Endothelial cell of umbilical vein (primary cell): ENCODE measurements around the gene TPCN2. TPM values are rescaled to one million over a fixed set of nuclear protein-coding genes. Genes with fewer than 3 reads are reported as not detected.

Source experiments
- BruUV-seq: library from RNA; stranded (reverse); fragments of 400-500 nt; replicated peaks from 2 replicates; lab custom pipeline; 2021; lab: Mats Ljungman, UMichigan
- CTCF ChIA-PET: fragments of 300-600, 350-600 bp; sonication (Branson Sonifier 250); formaldehyde crosslinking; loops from one replicate; lab custom pipeline; 2021; ENCODE audit warnings: antibody characterized with exemption, inconsistent platforms; lab: Charles Lee
- POLR2A ChIA-PET: fragments of 300-600, 350-600 bp; sonication (Branson Sonifier 250); formaldehyde crosslinking; loops from one replicate; lab custom pipeline; 2021; ENCODE audit warnings: antibody characterized with exemption, inconsistent platforms; lab: Charles Lee
- DNase-seq: peaks from one replicate; pipeline ENCODE4 v3.0.0-alpha.2; 2011; ENCODE audit warnings: low read depth, low spot score
- FAIRE-seq: peaks from 2 replicates; lab custom pipeline; 2011; peaks lifted over from hg19 to GRCh38; lab: Jason Lieb, UNC
- H2AFZ ChIP-seq: 2 replicates; pipeline ENCODE4 v1.6.0; 2012; ENCODE audit warnings: low read depth, low read length, control low read depth, inconsistent platforms
- H3K27ac ChIP-seq: 2 replicates; pipeline ENCODE4 v1.5.1; 2011; ENCODE audit warnings: low read depth, mild to moderate bottlenecking, control low read depth, low read length, moderate library complexity; ENCODE audit not compliant: insufficient read depth
- H3K27me3 ChIP-seq, 2 experiments: 2 replicates each; pipeline versions ENCODE4 v1.6.0 to v1.6.1; 2011; ENCODE audit warnings: low read length in 2 of 2, mixed read lengths in 1 of 2; ENCODE audit not compliant: control insufficient read depth in 2 of 2, insufficient read depth in 2 of 2
- H3K36me3 ChIP-seq, 2 experiments: 2 replicates in 1 of 2; 3 replicates in 1 of 2; pipeline ENCODE4 v1.5.1; 2011; ENCODE audit warnings: low read length in 2 of 2, mild to moderate bottlenecking in 1 of 2, moderate library complexity in 1 of 2; ENCODE audit not compliant: control insufficient read depth in 2 of 2, insufficient read depth in 2 of 2; ENCODE audit errors: extremely low read depth in 1 of 2
- H3K4me1 ChIP-seq: 3 replicates; pipeline ENCODE4 v1.5.1; 2011; ENCODE audit warnings: mild to moderate bottlenecking, low read length; ENCODE audit not compliant: control insufficient read depth, insufficient read depth; ENCODE audit errors: extremely low read depth
- H3K4me2 ChIP-seq: 2 replicates; pipeline ENCODE4 v1.6.1; 2011; ENCODE audit warnings: low read length, control low read depth, mixed read lengths; ENCODE audit not compliant: insufficient read depth
- H3K4me3 ChIP-seq, 3 experiments: fragments of 200-600 bp in 1 of 3; sonication (generic), shearing (Covaris generic) in 1 of 3; replicated peaks in 1 of 3; 2 replicates each; pipeline ENCODE4 v1.5.1; 2011 to 2016; ENCODE audit warnings: control low read depth in 3 of 3, low read length in 3 of 3, mild to moderate bottlenecking in 2 of 3, inconsistent platforms in 1 of 3, low read depth in 1 of 3, moderate library complexity in 1 of 3; ENCODE audit not compliant: insufficient read depth in 1 of 3
- H3K79me2 ChIP-seq: 2 replicates; pipeline ENCODE4 v1.6.0; 2012; ENCODE audit warnings: low read length, inconsistent platforms; ENCODE audit not compliant: control insufficient read depth, insufficient read depth
- H3K9ac ChIP-seq: replicated peaks from 2 replicates; pipeline ENCODE3; 2011; ENCODE audit warnings: low read length, control low read depth; ENCODE audit not compliant: insufficient read depth; ENCODE audit errors: extremely low read depth
- H3K9me1 ChIP-seq: replicated peaks from 3 replicates; pipeline ENCODE4 v1.6.0; 2011; ENCODE audit warnings: mild to moderate bottlenecking, low read length; ENCODE audit not compliant: control insufficient read depth, insufficient read depth; ENCODE audit errors: extremely low read depth
- H3K9me3 ChIP-seq: replicated peaks from 2 replicates; pipeline ENCODE4 v1.5.1; 2012; ENCODE audit warnings: low read length, inconsistent platforms; ENCODE audit not compliant: control insufficient read depth, insufficient read depth
- H4K20me1 ChIP-seq: replicated peaks from 2 replicates; pipeline ENCODE3; 2011; ENCODE audit warnings: mild to moderate bottlenecking, low read length; ENCODE audit not compliant: control insufficient read depth, insufficient read depth; ENCODE audit errors: extremely low read depth
- EZH2 ChIP-seq: IDR thresholded peaks from 2 replicates; pipeline ENCODE4 v1.6.1; 2012; ENCODE audit warnings: borderline replicate concordance, low read depth, mild to moderate bottlenecking, moderate library complexity, low read length, inconsistent platforms; ENCODE audit not compliant: severe bottlenecking
- FOS ChIP-seq: IDR thresholded peaks from 2 replicates; pipeline ENCODE4 v1.6.1; 2011; ENCODE audit warnings: mild to moderate bottlenecking, low read length, moderate library complexity, borderline replicate concordance; ENCODE audit not compliant: insufficient read depth
- GATA2 ChIP-seq: IDR thresholded peaks from 2 replicates; pipeline ENCODE4 v1.7.0; 2011; ENCODE audit warnings: low read depth, mild to moderate bottlenecking, moderate library complexity, mixed read lengths, low read length; ENCODE audit not compliant: insufficient read length, insufficient read depth
- JUN ChIP-seq: IDR thresholded peaks from 2 replicates; pipeline ENCODE4 v1.6.1; 2011; ENCODE audit warnings: borderline replicate concordance, low read depth; ENCODE audit not compliant: insufficient read length, insufficient read depth
- MAX ChIP-seq: IDR thresholded peaks from 2 replicates; pipeline ENCODE4 v1.6.1; 2011; ENCODE audit not compliant: insufficient read depth, insufficient read length
- MYC ChIP-seq: IDR thresholded peaks from one replicate; pipeline ENCODE4 v1.6.1; 2011; ENCODE audit warnings: mild to moderate bottlenecking, low read depth, low read length
- POLR2A ChIP-seq: IDR thresholded peaks from 2 replicates; pipeline ENCODE4 v1.6.1; 2012; ENCODE audit warnings: low read depth, mild to moderate bottlenecking, control low read depth, low read length
- POLR2AphosphoS5 ChIP-seq: IDR thresholded peaks from 2 replicates; pipeline ENCODE4 v1.6.1; 2012; ENCODE audit warnings: low read depth, mild to moderate bottlenecking, control low read depth, low read length, moderate library complexity; ENCODE audit not compliant: insufficient read depth
- dilution Hi-C: fragments of 300-500 bp; cut with MboI; formaldehyde crosslinking; loops from one replicate; pipeline ENCODE4 v1.15.0; 2019; ENCODE audit warnings: low sequenced_read_pairs; ENCODE audit not compliant: extremely low pct_ligation_motif_present
- intact Hi-C: fragments of 100-400 bp; cut with micrococcal nuclease; formaldehyde crosslinking; loops from one replicate; pipeline ENCODE4 v1.10.0; 2022
- polyA plus RNA-seq, 4 experiments: library from polyadenylated mRNA; depleted of rRNA in 3 of 4; stranded (reverse) in 3 of 4; unstranded in 1 of 4; fragments of >200 nt; gene quantifications; 2 replicates each; pipeline versions ENCODE4 v1.2.1 to v1.2.3, GENCODE V29; 2011 to 2012; ENCODE audit warnings: missing spikeins in 1 of 4
- total RNA-seq: library from RNA; stranded (reverse); gene quantifications from 2 replicates; pipeline ENCODE4 v1.2.3, GENCODE V29; 2021
- TF ChIP-seq, protein P1 (sequence below), 2 donors: IDR thresholded peaks; 1 replicate in 1 of 2; 2 replicates in 1 of 2; pipeline ENCODE4 v1.5.1; 2011; ENCODE audit warnings: low read length in 2 of 2, mild to moderate bottlenecking in 2 of 2, moderate library complexity in 2 of 2, control low read depth in 1 of 2, inconsistent platforms in 1 of 2, low read depth in 1 of 2; ENCODE audit not compliant: insufficient read depth in 1 of 2; ENCODE audit errors: extremely low read depth in 1 of 2

Gene TPCN2
- total and polyA plus RNA-seq, 2 donors (not counting 3 experiments of a cell fraction or from before 2014, with no cell fraction given), result 10.3 to 13.4 TPM

DNA sequence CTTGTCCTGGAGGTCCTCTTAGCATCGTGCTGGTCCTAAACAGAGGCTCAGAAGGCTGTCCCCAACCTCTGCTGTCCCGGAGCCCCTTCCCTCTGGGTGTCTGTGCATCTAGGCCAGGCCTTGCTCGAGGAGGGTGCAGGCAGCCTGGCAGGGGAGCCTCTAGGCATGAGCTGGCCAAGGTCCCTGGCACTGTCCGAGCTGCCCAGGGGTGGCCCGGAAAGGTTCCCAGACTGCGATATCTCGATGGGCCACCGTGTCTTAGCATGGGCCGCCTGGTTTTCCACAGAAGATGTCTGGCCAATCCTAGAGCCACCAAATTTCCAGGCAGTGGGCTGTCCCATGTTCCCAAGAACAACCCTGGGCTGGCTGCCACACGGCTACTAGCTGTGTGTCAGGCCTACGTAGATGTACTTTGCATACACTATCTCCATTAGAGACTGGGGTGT is 82.4 kb downstream of the TPCN2 start:
- TF ChIP-seq EZH2 (no peak), POLR2A (no peak), MAX (no peak), GATA2 (no peak), FOS (no peak), MYC (no peak), JUN (no peak), POLR2AphosphoS5 (no peak)
- TF ChIP-seq, protein P1, sequence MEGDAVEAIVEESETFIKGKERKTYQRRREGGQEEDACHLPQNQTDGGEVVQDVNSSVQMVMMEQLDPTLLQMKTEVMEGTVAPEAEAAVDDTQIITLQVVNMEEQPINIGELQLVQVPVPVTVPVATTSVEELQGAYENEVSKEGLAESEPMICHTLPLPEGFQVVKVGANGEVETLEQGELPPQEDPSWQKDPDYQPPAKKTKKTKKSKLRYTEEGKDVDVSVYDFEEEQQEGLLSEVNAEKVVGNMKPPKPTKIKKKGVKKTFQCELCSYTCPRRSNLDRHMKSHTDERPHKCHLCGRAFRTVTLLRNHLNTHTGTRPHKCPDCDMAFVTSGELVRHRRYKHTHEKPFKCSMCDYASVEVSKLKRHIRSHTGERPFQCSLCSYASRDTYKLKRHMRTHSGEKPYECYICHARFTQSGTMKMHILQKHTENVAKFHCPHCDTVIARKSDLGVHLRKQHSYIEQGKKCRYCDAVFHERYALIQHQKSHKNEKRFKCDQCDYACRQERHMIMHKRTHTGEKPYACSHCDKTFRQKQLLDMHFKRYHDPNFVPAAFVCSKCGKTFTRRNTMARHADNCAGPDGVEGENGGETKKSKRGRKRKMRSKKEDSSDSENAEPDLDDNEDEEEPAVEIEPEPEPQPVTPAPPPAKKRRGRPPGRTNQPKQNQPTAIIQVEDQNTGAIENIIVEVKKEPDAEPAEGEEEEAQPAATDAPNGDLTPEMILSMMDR (IDR thresholded peaks at IDR 0.05; ENCODE audit: extremely low read depth in 1 of 2, insufficient read depth in 1 of 2, low read depth in 1 of 2, low read length in 2 of 2), result no peak
- DNase-seq (no peak), FAIRE-seq (no peak)
- POLR2A ChIA-PET, result interaction anchor here (1.1 to 1.4 kb wide), 2 partner anchors 457 to 508 kb away, joined by 4 read pairs; no protein-coding TSS in a partner anchor
- no peaks in the 10 kb centered on the region for H4K20me1 ChIP-seq
- intact Hi-C loops, result loop anchor here (1.0 to 2.0 kb wide), 5 partner anchors 30 to 539 kb away; no protein-coding TSS in a partner anchor
- no TSS peak for BruUV-seq
- no peaks in the 10 kb centered on the region for H3K36me3 ChIP-seq
- H3K4me3 ChIP-seq, result no peak overlapping the region
- no peaks in the 10 kb centered on the region for H3K9me1 ChIP-seq
- H3K9me3 ChIP-seq, result no peaks in the 10 kb centered on the region
- no peak overlapping the region for H3K27ac ChIP-seq
- H3K9ac ChIP-seq, result no peak overlapping the region
- CTCF ChIA-PET, result interaction anchor here (0.5 to 4.0 kb wide), 79 partner anchors 8 to 670 kb away, joined by 3 to 85 read pairs (median 5); partner anchors contain the start of genes CCND1, LTO1, MYEOV and SMIM38
- H3K79me2 ChIP-seq, result no peaks in the 10 kb centered on the region
- no peak overlapping the region for H2AFZ ChIP-seq
- H3K27me3 ChIP-seq, result no peaks in the 10 kb centered on the region
- no peaks in the 10 kb centered on the region for H3K4me1 ChIP-seq
- dilution Hi-C loops, result no loop called here
- H3K4me2 ChIP-seq, result no peak overlapping the region
